Measurements from ENCODE around the gene AFAP1L2.

Gene AFAP1L2

GRCh38 chr10:114295393-114295792, 108.9 kb downstream of the AFAP1L2 start:
- Histone ChIP-seq H4K20me1 (ENCODE audit: insufficient read depth, low read length) (no peaks in the 10 kb centered on the region), H3K9me3 (ENCODE audit: insufficient read depth, low read length) (peaks cover 7% of the 10 kb centered on the region; the same call in 1 of the 2 replicates), H3K4me1 (ENCODE audit: low read length) (no peaks in the 10 kb centered on the region), H3K79me2 (ENCODE audit: low read length) (no peaks in the 10 kb centered on the region), H3K27ac (ENCODE audit: low read length) (no peak overlapping the region), H3K4me2 (ENCODE audit: low read length) (no peak overlapping the region), H2AFZ (ENCODE audit: low read depth, low read length) (no peak overlapping the region), H3K4me3 (ENCODE audit: low read length) (no peak overlapping the region), H3K36me3 (replicated peaks; ENCODE audit: low read depth, low read length) (no peaks in the 10 kb centered on the region), H3K9ac (ENCODE audit: low read length) (no peak overlapping the region), H3K27me3 (ENCODE audit: low read depth, low read length) (no peaks in the 10 kb centered on the region)
- TF ChIP-seq CTCF (IDR thresholded peaks at IDR 0.05; ENCODE audit: low read depth, low read length) (no peak), EZH2phosphoT487 (IDR thresholded peaks at IDR 0.05; ENCODE audit: low read depth) (no peak)

GRCh38 chr10:114294549-114294948, 109.8 kb downstream of the AFAP1L2 start:
- H3K9ac ChIP-seq (ENCODE audit: low read length): no peak overlapping the region
- no peak overlapping the region for H3K4me2 ChIP-seq (ENCODE audit: low read length)
- H3K4me3 ChIP-seq (ENCODE audit: low read length): no peak overlapping the region
- H3K36me3 ChIP-seq (replicated peaks; ENCODE audit: low read depth, low read length): no peaks in the 10 kb centered on the region
- peaks cover 7% of the 10 kb centered on the region; the same call in 1 of the 2 replicates for H3K9me3 ChIP-seq (ENCODE audit: insufficient read depth, low read length)
- no peak overlapping the region for H3K27ac ChIP-seq (ENCODE audit: low read length)
- H3K4me1 ChIP-seq (ENCODE audit: low read length): no peaks in the 10 kb centered on the region
- no peaks in the 10 kb centered on the region for H3K27me3 ChIP-seq (ENCODE audit: low read depth, low read length)
- no peaks in the 10 kb centered on the region for H3K79me2 ChIP-seq (ENCODE audit: low read length)
- no peak overlapping the region for H2AFZ ChIP-seq (ENCODE audit: low read depth, low read length)
- no peaks in the 10 kb centered on the region for H4K20me1 ChIP-seq (ENCODE audit: insufficient read depth, low read length)
- TF ChIP-seq CTCF (IDR thresholded peaks at IDR 0.05; ENCODE audit: low read depth, low read length): no peak
- no peak for TF ChIP-seq EZH2phosphoT487 (IDR thresholded peaks at IDR 0.05; ENCODE audit: low read depth)

GRCh38 chr10:114293075-114293474, 111.2 kb downstream of the AFAP1L2 start:
- no peak overlapping the region for H3K4me2 ChIP-seq (ENCODE audit: low read length)
- H3K9me3 ChIP-seq (ENCODE audit: insufficient read depth, low read length): peaks cover 7% of the 10 kb centered on the region; the same call in 1 of the 2 replicates
- H3K27ac ChIP-seq (ENCODE audit: low read length): no peak overlapping the region
- no peaks in the 10 kb centered on the region for H3K79me2 ChIP-seq (ENCODE audit: low read length)
- no peak overlapping the region for H2AFZ ChIP-seq (ENCODE audit: low read depth, low read length)
- no peaks in the 10 kb centered on the region for H4K20me1 ChIP-seq (ENCODE audit: insufficient read depth, low read length)
- TF ChIP-seq EZH2phosphoT487 (IDR thresholded peaks at IDR 0.05; ENCODE audit: low read depth) (no peak), CTCF (IDR thresholded peaks at IDR 0.05; ENCODE audit: low read depth, low read length) (no peak)
- no peak overlapping the region for H3K4me3 ChIP-seq (ENCODE audit: low read length)
- H3K9ac ChIP-seq (ENCODE audit: low read length): no peak overlapping the region
- no peaks in the 10 kb centered on the region for H3K4me1 ChIP-seq (ENCODE audit: low read length)
- H3K36me3 ChIP-seq (replicated peaks; ENCODE audit: low read depth, low read length): no peaks in the 10 kb centered on the region
- no peaks in the 10 kb centered on the region for H3K27me3 ChIP-seq (ENCODE audit: low read depth, low read length)

GRCh38 chr10:114291516-114291915, 112.8 kb downstream of the AFAP1L2 start:
- no peaks in the 10 kb centered on the region for H4K20me1 ChIP-seq (ENCODE audit: insufficient read depth, low read length)
- no peaks in the 10 kb centered on the region for H3K27me3 ChIP-seq (ENCODE audit: low read depth, low read length)
- no peaks in the 10 kb centered on the region for H3K4me1 ChIP-seq (ENCODE audit: low read length)
- H3K27ac ChIP-seq (ENCODE audit: low read length): no peak overlapping the region
- no peak for TF ChIP-seq EZH2phosphoT487 (IDR thresholded peaks at IDR 0.05; ENCODE audit: low read depth)
- no peak for TF ChIP-seq CTCF (IDR thresholded peaks at IDR 0.05; ENCODE audit: low read depth, low read length)
- H3K4me3 ChIP-seq (ENCODE audit: low read length): no peak overlapping the region
- no peaks in the 10 kb centered on the region for H3K79me2 ChIP-seq (ENCODE audit: low read length)
- H2AFZ ChIP-seq (ENCODE audit: low read depth, low read length): no peak overlapping the region
- H3K36me3 ChIP-seq (replicated peaks; ENCODE audit: low read depth, low read length): no peaks in the 10 kb centered on the region
- H3K4me2 ChIP-seq (ENCODE audit: low read length): no peak overlapping the region
- H3K9ac ChIP-seq (ENCODE audit: low read length): no peak overlapping the region
- peaks cover 7% of the 10 kb centered on the region; the same call in 1 of the 2 replicates for H3K9me3 ChIP-seq (ENCODE audit: insufficient read depth, low read length)
